ENCODE measurements around the gene SETD5. TPM values are rescaled to one million over a fixed set of nuclear protein-coding genes. Genes with fewer than 3 reads are reported as not detected.

SETD5 gene
- total RNA-seq, 3 donors from 2014 or later (not counting 1 experiment from before 2014, with no cell fraction given): 106 to 154 (median 140) TPM

DNA sequence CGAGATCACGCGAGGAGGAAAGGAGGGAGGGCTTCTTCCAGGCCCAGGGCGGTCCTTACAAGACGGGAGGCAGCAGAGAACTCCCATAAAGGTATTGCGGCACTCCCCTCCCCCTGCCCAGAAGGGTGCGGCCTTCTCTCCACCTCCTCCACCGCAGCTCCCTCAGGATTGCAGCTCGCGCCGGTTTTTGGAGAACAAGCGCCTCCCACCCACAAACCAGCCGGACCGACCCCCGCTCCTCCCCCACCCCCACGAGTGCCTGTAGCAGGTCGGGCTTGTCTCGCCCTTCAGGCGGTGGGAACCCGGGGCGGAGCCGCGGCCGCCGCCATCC, 1.1 kb upstream of the SETD5 start:
- H3K27ac Mint-ChIP-seq: peak overlapping the region; percentile 99
- peak overlapping the region; percentile 74 for H3K4me3 ChIP-seq (ENCODE audit: low read length)

DNA sequence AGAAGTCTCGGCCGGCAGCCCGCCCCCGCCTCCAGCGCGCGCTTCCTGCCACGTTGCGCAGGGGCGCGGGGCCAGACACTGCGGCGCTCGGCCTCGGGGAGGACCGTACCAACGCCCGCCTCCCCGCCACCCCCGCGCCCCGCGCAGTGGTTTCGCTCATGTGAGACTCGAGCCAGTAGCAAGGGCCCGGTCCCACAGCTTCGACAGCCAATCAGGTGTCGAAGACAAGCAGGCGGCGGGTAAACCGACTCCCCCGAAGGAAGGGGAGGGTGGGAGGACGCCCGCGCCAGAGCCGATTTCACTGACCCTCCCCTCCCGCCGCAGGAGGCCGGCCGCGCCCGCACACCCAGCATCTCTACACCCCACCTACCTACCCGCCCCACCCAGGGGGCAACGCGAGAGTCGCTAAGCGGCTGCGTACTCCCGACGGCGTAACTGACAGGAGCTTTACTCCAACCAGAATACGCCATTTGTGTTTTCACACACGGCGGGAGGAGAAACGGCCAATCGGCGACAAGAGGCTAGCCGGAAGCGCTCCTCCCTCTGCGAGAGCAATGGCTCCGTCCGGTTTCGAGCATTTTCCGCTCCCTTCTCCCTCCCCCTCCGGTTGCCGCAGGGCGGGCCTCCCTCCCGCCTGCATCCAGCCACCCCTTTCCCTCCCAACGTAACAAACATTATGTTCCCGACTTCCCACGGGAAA, 633 bp upstream of the SETD5 start:
- Mint-ChIP-seq H3K4me1 (peaks cover 64 to 73% of the 10 kb centered on the region in 2 donors), H3K27me3 (ENCODE audit: low read depth in 2 of 2) (no peaks in the 10 kb centered on the region), H3K36me3 (peaks cover 7% of the 10 kb centered on the region), H3K9me3 (no peaks in the 10 kb centered on the region), H3K27ac (peak overlapping the region; percentile 99), H3K4me3 (peak overlapping the region; percentile 97)
- DNase-seq (peak; percentile 99 to 100), ATAC-seq (peak; percentile 66 to 86 (median 72))
- Histone ChIP-seq H3K9me3 (ENCODE audit: control insufficient read depth, insufficient read depth, low read length) (no peaks in the 10 kb centered on the region), H3K4me3 (ENCODE audit: low read length) (peak overlapping the region; percentile 74), H3K27ac (ENCODE audit: low read length) (peak overlapping the region; percentile 96), H3K36me3 (ENCODE audit: control insufficient read depth, insufficient read depth, low read length) (peaks cover 16% of the 10 kb centered on the region), H3K4me1 (ENCODE audit: control insufficient read depth, insufficient read depth, low read length) (peaks cover 25% of the 10 kb centered on the region), H3K27me3 (ENCODE audit: control insufficient read depth, insufficient read depth, low read length) (no peaks in the 10 kb centered on the region)
- intact Hi-C loops (cut with micrococcal nuclease): loop anchor here (1.0 to 5.0 kb wide), 3 partner anchors 34 to 336 kb away; partner anchors contain the start of genes BRPF1 and MTMR14
- under 1% methylated on average over 69 of the region's 71 CpGs for WGBS (ENCODE audit: insufficient coverage)
- TF ChIP-seq, protein P1, sequence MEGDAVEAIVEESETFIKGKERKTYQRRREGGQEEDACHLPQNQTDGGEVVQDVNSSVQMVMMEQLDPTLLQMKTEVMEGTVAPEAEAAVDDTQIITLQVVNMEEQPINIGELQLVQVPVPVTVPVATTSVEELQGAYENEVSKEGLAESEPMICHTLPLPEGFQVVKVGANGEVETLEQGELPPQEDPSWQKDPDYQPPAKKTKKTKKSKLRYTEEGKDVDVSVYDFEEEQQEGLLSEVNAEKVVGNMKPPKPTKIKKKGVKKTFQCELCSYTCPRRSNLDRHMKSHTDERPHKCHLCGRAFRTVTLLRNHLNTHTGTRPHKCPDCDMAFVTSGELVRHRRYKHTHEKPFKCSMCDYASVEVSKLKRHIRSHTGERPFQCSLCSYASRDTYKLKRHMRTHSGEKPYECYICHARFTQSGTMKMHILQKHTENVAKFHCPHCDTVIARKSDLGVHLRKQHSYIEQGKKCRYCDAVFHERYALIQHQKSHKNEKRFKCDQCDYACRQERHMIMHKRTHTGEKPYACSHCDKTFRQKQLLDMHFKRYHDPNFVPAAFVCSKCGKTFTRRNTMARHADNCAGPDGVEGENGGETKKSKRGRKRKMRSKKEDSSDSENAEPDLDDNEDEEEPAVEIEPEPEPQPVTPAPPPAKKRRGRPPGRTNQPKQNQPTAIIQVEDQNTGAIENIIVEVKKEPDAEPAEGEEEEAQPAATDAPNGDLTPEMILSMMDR (IDR thresholded peaks at IDR 0.05): no peak

More for the DNA sequence above, 1.1 kb upstream of the SETD5 start:
- intact Hi-C loops (cut with micrococcal nuclease): loop anchor here (1.0 to 5.0 kb wide), 3 partner anchors 34 to 336 kb away; partner anchors contain the start of genes BRPF1 and MTMR14
- Mint-ChIP-seq H3K4me1 (peaks cover 64 to 74% of the 10 kb centered on the region in 2 donors), H3K36me3 (peaks cover 12% of the 10 kb centered on the region), H3K27me3 (ENCODE audit: low read depth in 2 of 2) (no peaks in the 10 kb centered on the region), H3K4me3 (peak overlapping the region; percentile 97), H3K9me3 (no peaks in the 10 kb centered on the region)
- DNase-seq (peak in 1 of 2 donors; percentile 91), ATAC-seq (peak; percentile 9 to 19 (median 12))
- no peaks in the 10 kb centered on the region for H3K9me3 ChIP-seq (ENCODE audit: control insufficient read depth, insufficient read depth, low read length)
- WGBS (ENCODE audit: insufficient coverage): under 1% methylated on average over 25 of the region's 25 CpGs
- TF ChIP-seq, protein P1 (IDR thresholded peaks at IDR 0.05): no peak
- peaks cover 21% of the 10 kb centered on the region for H3K36me3 ChIP-seq (ENCODE audit: control insufficient read depth, insufficient read depth, low read length)
- peaks cover 25% of the 10 kb centered on the region for H3K4me1 ChIP-seq (ENCODE audit: control insufficient read depth, insufficient read depth, low read length)
- H3K27me3 ChIP-seq (ENCODE audit: control insufficient read depth, insufficient read depth, low read length): no peaks in the 10 kb centered on the region
- H3K27ac ChIP-seq (ENCODE audit: low read length): peak overlapping the region; percentile 96

DNA sequence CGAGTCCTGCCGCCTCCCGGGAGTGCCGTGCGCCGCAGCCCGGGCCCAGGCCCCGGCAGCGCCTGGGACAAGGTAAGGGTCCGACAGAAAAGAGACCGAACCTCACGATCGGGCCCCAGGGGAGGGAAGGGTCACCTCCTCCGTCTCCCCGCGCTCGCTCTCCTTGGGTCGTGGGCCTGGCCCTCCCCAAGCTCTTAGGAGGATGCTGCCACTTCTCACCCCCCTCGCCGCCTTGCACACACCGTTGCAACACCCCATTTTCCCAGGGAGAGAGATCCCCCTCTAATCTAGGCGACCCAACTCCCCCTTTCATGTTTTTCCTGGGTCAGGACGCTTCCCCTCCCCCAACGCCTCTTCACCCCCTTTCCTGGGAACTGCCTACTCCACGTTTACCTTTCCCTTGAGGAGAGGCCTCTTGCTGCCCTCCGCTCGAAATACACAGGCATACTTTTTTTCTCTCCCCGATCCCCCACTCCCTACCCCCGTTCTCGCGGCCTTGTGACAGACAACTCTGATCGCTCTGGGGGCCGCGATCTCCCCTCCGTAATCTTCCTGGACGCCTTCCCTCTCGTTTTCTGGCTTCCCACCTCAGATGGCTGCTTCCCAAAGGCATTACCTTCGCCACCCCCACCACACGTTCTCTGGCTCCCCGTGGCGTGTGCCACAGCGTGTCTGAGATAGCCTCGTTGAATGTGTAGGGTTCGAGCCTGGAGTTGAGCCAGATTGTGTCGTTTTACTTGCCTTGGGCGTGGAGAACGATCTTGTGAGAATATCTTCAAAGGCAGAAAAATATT, 688 bp downstream of the SETD5 start:
- TF ChIP-seq, protein P1 (IDR thresholded peaks at IDR 0.05): no peak
- Mint-ChIP-seq H3K4me3 (peak overlapping the region; percentile 98), H3K27ac (peak overlapping the region; percentile 99), H3K9me3 (no peaks in the 10 kb centered on the region), H3K36me3 (no peaks in the 10 kb centered on the region), H3K4me1 (peaks cover 70 to 77% of the 10 kb centered on the region in 2 donors), H3K27me3 (ENCODE audit: low read depth in 2 of 2) (no peaks in the 10 kb centered on the region)
- Histone ChIP-seq H3K4me1 (ENCODE audit: control insufficient read depth, insufficient read depth, low read length) (peaks cover 25% of the 10 kb centered on the region), H3K9me3 (ENCODE audit: control insufficient read depth, insufficient read depth, low read length) (no peaks in the 10 kb centered on the region), H3K27ac (ENCODE audit: low read length) (peak overlapping the region; percentile 90), H3K4me3 (ENCODE audit: low read length) (peak overlapping the region; percentile 77), H3K27me3 (ENCODE audit: control insufficient read depth, insufficient read depth, low read length) (no peaks in the 10 kb centered on the region), H3K36me3 (ENCODE audit: control insufficient read depth, insufficient read depth, low read length) (peaks cover 8% of the 10 kb centered on the region)
- DNase-seq (peak; percentile 40 to 63), ATAC-seq (no peak)
- intact Hi-C loops (cut with micrococcal nuclease): loop anchor here (2.0 to 5.0 kb wide), 2 partner anchors 55 to 334 kb away; partner anchors contain the start of gene BRPF1
- under 1% methylated on average over 45 of the region's 47 CpGs for WGBS (ENCODE audit: insufficient coverage)
